ENCODE measurements around the gene KSR1. TPM values are rescaled to one million over a fixed set of nuclear protein-coding genes. Genes with fewer than 3 reads are reported as not detected.
A peak's percentile ranks its signal among the peaks of the same experiment; 100 is the strongest.

KSR1 gene
- total and polyA plus RNA-seq, 9 of the 15 experiments (the other 6 are each of a cell fraction or from before 2014, with no cell fraction given) = 1.4 to 51.7 (median 18.4) TPM

- TF ChIP-seq CHD1 (IDR thresholded peaks at IDR 0.05; ENCODE audit: low read length) (peak; percentile 73), ZNF561 (CRISPR knock-in tag; conservative IDR thresholded peaks at IDR 0.05) (0 out of 2 replicates have a peak, but pooled peaks have one; percentile 34), ZNF140 (CRISPR knock-in tag; IDR thresholded peaks at IDR 0.05) (no peak), FOSL1 (tag; conservative IDR thresholded peaks at IDR 0.05) (peak; percentile 56; the same call in 1 of the 2 replicates), RFX5 (IDR thresholded peaks at IDR 0.05; ENCODE audit: low read depth, low read length) (no peak), ZNF436 (CRISPR knock-in tag; IDR thresholded peaks at IDR 0.05) (no peak), RNF219 (CRISPR knock-in tag; IDR thresholded peaks at IDR 0.05) (no peak), NFIC (IDR thresholded peaks at IDR 0.05) (peak; percentile 70), STAT6 (CRISPR knock-in tag; IDR thresholded peaks at IDR 0.05) (0 out of 2 replicates have a peak, but pooled peaks have one; percentile 27), SRSF3 (IDR thresholded peaks at IDR 0.05; ENCODE audit: insufficient read depth, low read length) (no peak), ZNF146 (CRISPR knock-in tag; IDR thresholded peaks at IDR 0.05; ENCODE audit: unreplicated experiment) (no peak), ZNF165 (CRISPR knock-in tag; IDR thresholded peaks at IDR 0.05; ENCODE audit: borderline replicate concordance) (no peak; the same call in 1 of the 2 replicates), ASH1L (IDR thresholded peaks at IDR 0.05; ENCODE audit: borderline replicate concordance, low read depth, partially characterized antibody) (no peak), RBBP5 (IDR thresholded peaks at IDR 0.05; ENCODE audit: borderline replicate concordance, insufficient read depth, low read length, poor library complexity, severe bottlenecking) (peak; percentile 63), SETDB1 (IDR thresholded peaks at IDR 0.05; ENCODE audit: low read length) (no peak), USF1 (CRISPR knock-in tag; IDR thresholded peaks at IDR 0.05) (no peak), MAFK (IDR thresholded peaks at IDR 0.05; ENCODE audit: low read length) (no peak), E2F1 (CRISPR knock-in tag; IDR thresholded peaks at IDR 0.05) (no peak), NR0B1 (IDR thresholded peaks at IDR 0.05; ENCODE audit: partially characterized antibody) (no peak)
Measured at GRCh38 chr17:27602721-27603420, 146.6 kb downstream of the KSR1 start (continued).
